Measurements from ENCODE around the gene NR1H2.

Gene NR1H2

DNA sequence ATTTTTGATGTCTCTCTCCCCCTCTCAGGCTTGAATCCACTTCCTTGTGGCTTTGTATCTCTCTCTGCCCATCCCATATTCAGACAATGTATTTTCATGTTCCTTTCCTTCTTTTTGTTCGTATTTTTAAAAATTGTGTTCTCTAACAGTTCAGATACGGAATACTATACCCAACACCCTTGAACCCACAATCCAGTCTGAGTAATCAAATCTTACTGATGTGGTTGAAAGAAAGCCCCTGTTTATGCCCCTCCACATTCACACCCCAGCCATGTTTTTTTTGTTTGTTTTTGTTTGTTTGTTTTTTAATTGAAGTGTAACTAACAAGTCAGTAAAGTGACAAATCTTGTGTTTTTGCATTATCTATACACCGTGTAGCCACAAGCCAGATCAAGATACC lies 43.9 kb downstream of the NR1H2 start:
- no peak overlapping the region for H3K4me3 ChIP-seq (replicated peaks; ENCODE audit: low read depth, low read length)
- DNase-seq (ENCODE audit: low read depth), result no peak
- no peak for TF ChIP-seq CTCF (IDR thresholded peaks at IDR 0.05; ENCODE audit: low read length, missing control alignments)

GRCh38 chr19:50420808-50421207 lies 44.6 kb downstream of the NR1H2 start:
- no peak for DNase-seq (ENCODE audit: low read depth)
- no peak overlapping the region for H3K4me3 ChIP-seq (replicated peaks; ENCODE audit: low read depth, low read length)
- no peak for TF ChIP-seq CTCF (IDR thresholded peaks at IDR 0.05; ENCODE audit: low read length, missing control alignments)

- H3K4me3 ChIP-seq (replicated peaks; ENCODE audit: low read depth, low read length), result no peak overlapping the region
- no peak for TF ChIP-seq CTCF (IDR thresholded peaks at IDR 0.05; ENCODE audit: low read length, missing control alignments)
- no peak for DNase-seq (ENCODE audit: low read depth)
These were observed 46.4 kb downstream of the NR1H2 start for GRCh38 chr19:50422397-50423278.

DNA sequence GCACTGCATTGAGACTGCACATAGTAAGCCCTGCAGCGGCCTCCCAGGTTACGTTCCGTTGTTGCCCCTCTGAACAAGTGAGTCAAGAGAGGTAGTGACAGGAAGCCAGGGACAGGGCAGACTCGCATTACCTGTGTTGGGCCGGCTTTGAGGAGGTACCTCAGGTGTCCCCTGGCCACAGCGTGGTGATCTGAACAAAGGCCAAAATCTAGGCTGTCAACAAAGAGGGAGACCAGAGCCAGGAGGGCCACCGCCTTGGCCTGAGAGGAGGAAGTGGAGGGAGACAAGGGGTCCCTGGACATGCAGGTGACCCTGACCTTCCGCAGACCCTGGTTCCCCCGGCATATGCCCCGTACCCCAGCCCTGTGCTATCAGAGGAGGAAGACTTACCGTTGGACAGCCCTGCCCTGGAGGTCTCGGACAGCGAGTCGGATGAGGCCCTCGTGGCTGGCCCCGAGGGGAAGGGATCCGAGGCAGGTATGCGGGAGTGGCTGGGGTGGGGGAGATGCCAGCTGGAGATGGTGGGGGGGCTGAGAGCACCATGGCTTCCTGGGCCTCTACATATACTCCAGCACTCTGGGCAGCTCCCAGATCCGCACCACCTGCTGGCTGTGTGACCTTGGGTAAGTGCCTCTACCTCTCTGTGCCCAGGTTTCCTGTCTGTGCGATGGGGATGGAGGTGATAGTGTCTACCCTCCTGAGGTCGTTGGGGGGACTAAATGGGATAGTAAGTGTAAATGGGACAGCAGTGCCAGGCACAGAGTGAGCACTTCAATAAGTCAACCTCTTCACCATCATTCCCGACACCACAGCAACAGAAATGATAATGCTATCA lies 47.2 kb downstream of the NR1H2 start:
- TF ChIP-seq CTCF (IDR thresholded peaks at IDR 0.05; ENCODE audit: low read length, missing control alignments), result no peak
- no peak for DNase-seq (ENCODE audit: low read depth)

DNA sequence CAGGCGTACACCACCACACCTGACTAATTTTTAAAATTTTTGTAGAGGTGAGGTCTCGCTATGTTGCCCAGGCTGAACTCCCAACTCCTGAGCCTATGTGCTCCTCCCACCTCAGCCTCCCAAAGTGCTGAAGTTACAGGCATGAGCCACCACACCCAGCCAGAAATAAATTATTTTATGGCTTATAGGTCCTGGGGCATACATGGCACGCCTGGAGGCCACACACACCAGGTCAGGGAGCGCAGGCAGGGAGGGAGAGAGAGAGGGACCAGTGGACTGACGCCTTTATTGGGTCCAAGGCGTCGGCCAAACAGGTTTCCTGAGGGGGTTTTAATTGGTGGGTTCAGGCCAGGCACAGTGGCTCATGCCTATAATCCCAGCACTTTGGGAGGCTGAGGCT lies 49.3 kb downstream of the NR1H2 start:
- DNase-seq (ENCODE audit: low read depth), result no peak
- H3K4me3 ChIP-seq (replicated peaks; ENCODE audit: low read depth, low read length), result no peak overlapping the region
- TF ChIP-seq CTCF (IDR thresholded peaks at IDR 0.05; ENCODE audit: low read length, missing control alignments), result no peak

More for the DNA sequence above, 47.2 kb downstream of the NR1H2 start:
- no peak overlapping the region for H3K4me3 ChIP-seq (replicated peaks; ENCODE audit: low read depth, low read length)

GRCh38 chr19:50427318-50427925 lies 51.2 kb downstream of the NR1H2 start:
- no peak for TF ChIP-seq CTCF (IDR thresholded peaks at IDR 0.05; ENCODE audit: low read length, missing control alignments)
- H3K4me3 ChIP-seq (replicated peaks; ENCODE audit: low read depth, low read length), result peak overlapping the region; percentile 24
- no peak for DNase-seq (ENCODE audit: low read depth)

Measured in fibroblast of pulmonary artery (primary cell).